GM19240 (cell line): ENCODE results near the gene UBL4A.
A peak's percentile ranks its signal among the peaks of the same experiment; 100 is the strongest.
"Not testable (repeated sequence)": the region's sequence is repeated elsewhere in the genome, so short reads cannot be mapped to it uniquely, and the experiment has no call there.

Experiments
- DNase-seq: peaks from one replicate; pipeline ENCODE4 v3.0.0; 2011; ENCODE audit warnings: low spot score; ENCODE audit not compliant: insufficient read length

The UBL4A gene

GRCh38 chrX:154508384-154508745 is 21.9 kb upstream of the UBL4A start:
- DNase-seq = no peak

- no peak for DNase-seq
Observed at GRCh38 chrX:154507673-154508383, 21.4 kb upstream of the UBL4A start.

GRCh38 chrX:154506483-154507332 is 20.3 kb upstream of the UBL4A start:
- DNase-seq = no peak

GRCh38 chrX:154505734-154506133 is 19.3 kb upstream of the UBL4A start:
- DNase-seq = no peak

GRCh38 chrX:154502989-154503388 is 16.6 kb upstream of the UBL4A start:
- no peak for DNase-seq

- DNase-seq = no peak
Observed at GRCh38 chrX:154502098-154502497, 15.7 kb upstream of the UBL4A start.

GRCh38 chrX:154501423-154501822 is 15.0 kb upstream of the UBL4A start:
- not testable (repeated sequence) for DNase-seq

GRCh38 chrX:154496591-154497137 is 10.2 kb upstream of the UBL4A start:
- DNase-seq = not testable (repeated sequence)

- DNase-seq = no peak
Observed at GRCh38 chrX:154495472-154495922, 9.1 kb upstream of the UBL4A start.

GRCh38 chrX:154494715-154495114 is 8.3 kb upstream of the UBL4A start:
- no peak for DNase-seq

- DNase-seq = peak; percentile 89
Observed at GRCh38 chrX:154490414-154491083, 4.1 kb upstream of the UBL4A start, which contains the start of gene SLC10A3. Gene SLC10A3, minus strand, starts transcription at chrX:154490629. Its CDS starts 1,689 bp downstream, at chrX:154488940.

GRCh38 chrX:154490021-154490413 is 3.6 kb upstream of the UBL4A start:
- DNase-seq = no peak

- no peak for DNase-seq
Observed at GRCh38 chrX:154489182-154489581, 2.8 kb upstream of the UBL4A start.

GRCh38 chrX:154488336-154489075 is 2.1 kb upstream of the UBL4A start:
- DNase-seq = no peak

- DNase-seq = no peak
Observed at GRCh38 chrX:154487518-154488290, 1.3 kb upstream of the UBL4A start.

- no peak for DNase-seq
Observed at GRCh38 chrX:154486052-154486395, 391 bp downstream of the UBL4A start.

GRCh38 chrX:154485150-154486051 is 1.0 kb downstream of the UBL4A start:
- DNase-seq = no peak

GRCh38 chrX:154484255-154485149 is 1.9 kb downstream of the UBL4A start:
- DNase-seq = no peak
